Measurements from ENCODE around the gene CAB39.

DNA sequence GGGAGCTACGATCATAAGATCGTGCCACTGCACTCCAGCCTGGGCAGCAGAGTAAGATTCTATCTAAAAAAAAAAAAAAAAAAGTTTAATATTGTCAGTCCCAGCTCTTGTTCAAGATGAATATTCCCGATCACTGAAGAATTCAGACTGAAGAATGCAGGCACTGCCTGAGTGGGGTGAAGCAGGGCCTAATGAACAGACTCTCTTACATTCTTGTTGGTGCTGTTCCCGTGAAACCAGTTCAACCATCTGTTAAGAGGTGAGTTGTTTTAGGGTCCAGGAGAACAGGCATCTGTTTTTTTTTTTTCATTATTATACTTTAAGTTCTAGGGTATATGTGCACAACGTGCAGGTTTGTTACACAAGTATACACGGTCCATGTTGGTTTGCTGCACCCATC is 17.1 kb upstream of the CAB39 start:
- TF ChIP-seq, protein P1, sequence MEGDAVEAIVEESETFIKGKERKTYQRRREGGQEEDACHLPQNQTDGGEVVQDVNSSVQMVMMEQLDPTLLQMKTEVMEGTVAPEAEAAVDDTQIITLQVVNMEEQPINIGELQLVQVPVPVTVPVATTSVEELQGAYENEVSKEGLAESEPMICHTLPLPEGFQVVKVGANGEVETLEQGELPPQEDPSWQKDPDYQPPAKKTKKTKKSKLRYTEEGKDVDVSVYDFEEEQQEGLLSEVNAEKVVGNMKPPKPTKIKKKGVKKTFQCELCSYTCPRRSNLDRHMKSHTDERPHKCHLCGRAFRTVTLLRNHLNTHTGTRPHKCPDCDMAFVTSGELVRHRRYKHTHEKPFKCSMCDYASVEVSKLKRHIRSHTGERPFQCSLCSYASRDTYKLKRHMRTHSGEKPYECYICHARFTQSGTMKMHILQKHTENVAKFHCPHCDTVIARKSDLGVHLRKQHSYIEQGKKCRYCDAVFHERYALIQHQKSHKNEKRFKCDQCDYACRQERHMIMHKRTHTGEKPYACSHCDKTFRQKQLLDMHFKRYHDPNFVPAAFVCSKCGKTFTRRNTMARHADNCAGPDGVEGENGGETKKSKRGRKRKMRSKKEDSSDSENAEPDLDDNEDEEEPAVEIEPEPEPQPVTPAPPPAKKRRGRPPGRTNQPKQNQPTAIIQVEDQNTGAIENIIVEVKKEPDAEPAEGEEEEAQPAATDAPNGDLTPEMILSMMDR (IDR thresholded peaks at IDR 0.05 in 8 of 11, conservative IDR thresholded peaks at IDR 0.05 in 3 of 11), result no peak
- TF ChIP-seq POLR2A (IDR thresholded peaks at IDR 0.05) (no peak), POLR2AphosphoS5 (IDR thresholded peaks at IDR 0.05) (no peak)

All from spleen (tissue), 7 donors.